RWPE1 (cell line): ENCODE results near the gene KCNJ10.

Source experiments
- CTCF ChIA-PET: fragments of 350-600 bp; sonication (Branson Sonifier 250); formaldehyde crosslinking; extraction: SDS; loops from one replicate; lab custom pipeline; 2021; lab: Yijun Ruan, JAX
- POLR2A ChIA-PET: fragments of 400-600 bp; formaldehyde crosslinking; extraction: SDS; loops from one replicate; lab custom pipeline; 2020; ENCODE audit warnings: antibody characterized with exemption; ENCODE audit not compliant: low non-redundant PET; lab: Yijun Ruan, JAX
- DNase-seq: peaks from one replicate; pipeline ENCODE4 v3.0.0; 2012; ENCODE audit warnings: low spot score
- H3K27ac ChIP-seq: fragments of 450-650 bp; 2 replicates; pipeline ENCODE4 v1.5.1; 2017
- TF ChIP-seq, protein P1 (sequence below): fragments of 450-650 bp; conservative IDR thresholded peaks from 2 replicates; pipeline ENCODE4 v1.5.1; 2017; ENCODE audit warnings: low read depth, mild to moderate bottlenecking

Gene KCNJ10

DNA sequence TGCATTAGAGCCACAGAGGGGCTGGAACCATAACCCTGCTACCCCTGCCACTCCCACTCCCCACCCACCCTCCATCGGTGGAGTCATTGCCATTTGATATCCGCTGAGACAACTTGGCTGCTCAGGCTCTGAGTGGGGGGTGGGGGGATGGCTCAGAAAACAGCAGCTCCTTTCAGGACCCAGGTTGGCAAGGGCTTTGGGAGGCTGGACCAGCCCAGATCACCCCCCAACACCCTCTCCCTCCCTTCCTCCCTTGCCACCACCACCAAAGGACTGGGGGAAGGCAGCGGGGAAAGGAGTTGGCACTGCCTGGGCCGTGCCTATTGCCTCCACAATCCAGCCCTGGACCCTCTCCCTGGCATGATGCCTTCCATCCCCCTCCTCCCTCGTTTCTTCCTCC lies 1.7 kb downstream of the KCNJ10 start:
- H3K27ac ChIP-seq, result no peak overlapping the region
- TF ChIP-seq, protein P1, sequence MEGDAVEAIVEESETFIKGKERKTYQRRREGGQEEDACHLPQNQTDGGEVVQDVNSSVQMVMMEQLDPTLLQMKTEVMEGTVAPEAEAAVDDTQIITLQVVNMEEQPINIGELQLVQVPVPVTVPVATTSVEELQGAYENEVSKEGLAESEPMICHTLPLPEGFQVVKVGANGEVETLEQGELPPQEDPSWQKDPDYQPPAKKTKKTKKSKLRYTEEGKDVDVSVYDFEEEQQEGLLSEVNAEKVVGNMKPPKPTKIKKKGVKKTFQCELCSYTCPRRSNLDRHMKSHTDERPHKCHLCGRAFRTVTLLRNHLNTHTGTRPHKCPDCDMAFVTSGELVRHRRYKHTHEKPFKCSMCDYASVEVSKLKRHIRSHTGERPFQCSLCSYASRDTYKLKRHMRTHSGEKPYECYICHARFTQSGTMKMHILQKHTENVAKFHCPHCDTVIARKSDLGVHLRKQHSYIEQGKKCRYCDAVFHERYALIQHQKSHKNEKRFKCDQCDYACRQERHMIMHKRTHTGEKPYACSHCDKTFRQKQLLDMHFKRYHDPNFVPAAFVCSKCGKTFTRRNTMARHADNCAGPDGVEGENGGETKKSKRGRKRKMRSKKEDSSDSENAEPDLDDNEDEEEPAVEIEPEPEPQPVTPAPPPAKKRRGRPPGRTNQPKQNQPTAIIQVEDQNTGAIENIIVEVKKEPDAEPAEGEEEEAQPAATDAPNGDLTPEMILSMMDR, result no peak
- ChIA-PET CTCF (interaction anchor here (0.8 to 2.4 kb wide), 2 partner anchors 17 to 62 kb away, joined by 4 to 8 read pairs; no protein-coding TSS in a partner anchor), POLR2A (no interaction called here)
- DNase-seq, result no peak

DNA sequence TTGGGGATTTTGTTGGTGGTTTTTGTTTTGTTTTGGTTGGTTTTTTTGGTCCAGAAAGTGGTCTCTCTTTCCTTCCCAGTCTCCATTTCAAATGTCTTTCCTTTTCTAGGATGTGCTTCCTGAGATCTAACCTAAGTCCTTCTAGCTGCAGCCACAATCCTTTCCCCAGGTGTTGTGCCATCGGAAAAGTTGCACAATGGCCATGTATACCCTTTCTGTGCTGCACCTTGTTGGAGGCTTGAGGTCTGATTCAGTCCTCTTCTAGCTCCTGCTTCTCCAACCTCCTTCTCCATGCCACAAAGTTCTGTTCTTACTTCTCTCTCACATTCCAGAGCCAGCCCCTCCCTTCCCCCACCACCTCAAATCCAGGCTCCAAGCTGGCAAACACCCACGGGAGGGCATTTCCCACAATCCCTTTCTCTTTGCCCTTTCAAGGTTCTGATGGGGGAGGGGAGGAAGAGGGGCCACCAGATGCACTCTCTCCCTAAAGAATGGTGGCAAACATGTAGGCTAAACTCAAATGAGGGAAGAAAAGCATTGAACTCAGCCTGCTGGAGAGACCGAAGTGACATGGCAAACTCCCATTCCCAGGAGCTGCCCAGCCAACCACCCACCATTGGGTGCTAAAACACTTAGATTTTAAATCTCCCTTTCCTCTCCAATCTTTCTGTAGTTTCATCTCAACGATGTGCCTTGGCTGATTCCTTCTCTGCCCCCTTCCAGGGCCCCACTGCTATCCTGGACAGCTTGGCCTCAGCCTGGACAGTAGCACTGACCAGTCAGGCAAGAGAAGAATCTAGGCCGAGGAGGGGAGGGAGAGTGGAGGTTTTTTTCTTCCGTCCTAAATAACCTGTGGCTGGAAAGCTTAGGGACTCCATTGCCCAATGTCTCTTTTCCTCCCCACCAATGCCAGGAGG lies 2.9 kb downstream of the KCNJ10 start:
- H3K27ac ChIP-seq, result no peak overlapping the region
- ChIA-PET POLR2A (no interaction called here), CTCF (interaction anchor here (0.6 to 2.4 kb wide), 4 partner anchors 9 to 149 kb away, joined by 3 to 8 read pairs (median 3); no protein-coding TSS in a partner anchor)
- TF ChIP-seq, protein P1, result no peak
- DNase-seq, result no peak

DNA sequence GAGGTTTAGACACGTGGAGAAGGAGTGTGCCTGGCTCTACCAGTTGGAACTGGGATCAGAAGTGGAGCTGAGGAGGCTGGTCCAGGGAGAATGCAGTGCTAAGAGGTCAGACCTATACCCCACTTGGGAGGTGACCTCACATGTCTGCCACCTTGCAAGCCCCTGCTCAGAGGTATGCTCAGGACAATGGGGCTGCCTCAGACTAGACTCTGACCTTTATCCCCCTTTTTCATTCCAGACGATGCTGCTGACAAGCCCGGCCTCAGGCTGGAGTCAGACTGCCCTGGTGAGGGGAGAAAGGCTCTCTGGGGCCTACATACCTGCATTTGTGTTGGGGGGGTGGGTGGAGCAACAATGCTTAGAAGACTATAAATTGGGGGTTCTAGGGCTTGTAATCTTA lies 5.2 kb downstream of the KCNJ10 start:
- POLR2A ChIA-PET, result no interaction called here
- TF ChIP-seq, protein P1, result no peak
- no peak overlapping the region for H3K27ac ChIP-seq
- no peak for DNase-seq
- CTCF ChIA-PET, result no interaction called here

DNA sequence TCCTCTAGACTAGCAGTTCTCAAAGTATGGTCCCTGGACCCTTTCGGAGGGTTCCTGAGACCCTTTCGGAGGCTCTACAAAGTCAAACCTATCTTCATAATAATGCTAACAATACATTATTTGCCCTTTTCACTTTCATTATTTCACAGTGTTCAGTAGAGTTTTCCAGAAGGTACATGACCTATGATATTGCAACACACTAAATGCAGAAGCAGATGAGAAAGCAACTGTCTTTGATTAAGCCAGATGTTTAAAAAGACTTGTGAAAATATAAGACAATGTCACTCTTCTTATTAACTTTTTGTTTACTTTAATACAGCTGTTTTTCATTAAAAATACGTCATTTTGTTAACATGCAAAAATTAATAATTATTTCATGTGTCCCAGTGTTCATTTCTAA lies 5.8 kb downstream of the KCNJ10 start:
- H3K27ac ChIP-seq, result no peak overlapping the region
- ChIA-PET CTCF (no interaction called here), POLR2A (no interaction called here)
- DNase-seq, result no peak
- TF ChIP-seq, protein P1, result no peak

DNA sequence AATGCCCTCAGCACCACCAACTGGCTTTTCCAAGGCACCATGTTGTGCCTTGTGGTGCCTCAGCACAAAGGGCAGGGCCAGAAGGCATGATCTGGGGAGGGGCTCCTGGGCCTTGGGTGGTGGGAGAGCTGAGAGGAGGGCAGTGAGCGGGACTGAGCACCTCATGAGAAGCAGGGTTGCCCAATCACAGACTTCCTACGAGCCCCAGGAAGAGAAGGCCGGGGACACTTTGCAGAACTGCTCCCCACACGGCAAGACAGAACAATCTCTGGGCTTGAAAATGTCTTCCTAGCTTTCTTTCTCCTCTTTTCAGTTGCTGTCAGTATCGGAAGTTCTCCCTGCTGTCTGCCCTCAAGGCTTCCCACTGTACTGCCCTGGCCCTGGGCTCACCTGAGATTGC lies 6.8 kb downstream of the KCNJ10 start:
- ChIA-PET CTCF (interaction anchor here (0.5 to 1.3 kb wide), 2 partner anchors 17 to 1012 kb away, joined by 3 to 4 read pairs; no protein-coding TSS in a partner anchor), POLR2A (no interaction called here)
- TF ChIP-seq, protein P1, result no peak
- no peak for DNase-seq
- H3K27ac ChIP-seq, result no peak overlapping the region

DNA sequence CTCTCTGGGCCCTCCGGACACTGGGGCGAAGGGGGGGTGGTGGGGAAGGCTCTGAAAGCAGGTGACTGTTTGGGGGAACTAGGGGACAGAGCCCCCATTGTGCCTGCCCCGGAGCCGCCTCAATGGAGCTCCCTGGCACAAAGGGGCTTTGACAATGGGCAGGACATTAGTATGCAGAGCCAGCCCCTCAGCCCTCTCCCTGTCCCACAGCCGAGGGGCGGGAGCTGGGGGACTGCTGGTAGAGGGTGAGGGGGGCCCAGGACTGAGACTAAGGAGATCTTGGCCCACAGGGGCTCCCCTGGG lies 7.8 kb downstream of the KCNJ10 start:
- ChIA-PET CTCF (interaction anchor here (0.6 kb wide), 1 partner anchor 130 kb away, joined by 4 read pairs; no protein-coding TSS in a partner anchor), POLR2A (no interaction called here)
- DNase-seq, result no peak
- H3K27ac ChIP-seq, result no peak overlapping the region
- TF ChIP-seq, protein P1, result no peak
